ENCODE data around the gene GRIP1. TPM values are rescaled to one million over a fixed set of nuclear protein-coding genes. Genes with fewer than 3 reads are reported as not detected.
A peak's percentile ranks its signal among the peaks of the same experiment; 100 is the strongest.

Gene GRIP1
- total RNA-seq, 1 donor from 2014 or later: 20.5 TPM

DNA sequence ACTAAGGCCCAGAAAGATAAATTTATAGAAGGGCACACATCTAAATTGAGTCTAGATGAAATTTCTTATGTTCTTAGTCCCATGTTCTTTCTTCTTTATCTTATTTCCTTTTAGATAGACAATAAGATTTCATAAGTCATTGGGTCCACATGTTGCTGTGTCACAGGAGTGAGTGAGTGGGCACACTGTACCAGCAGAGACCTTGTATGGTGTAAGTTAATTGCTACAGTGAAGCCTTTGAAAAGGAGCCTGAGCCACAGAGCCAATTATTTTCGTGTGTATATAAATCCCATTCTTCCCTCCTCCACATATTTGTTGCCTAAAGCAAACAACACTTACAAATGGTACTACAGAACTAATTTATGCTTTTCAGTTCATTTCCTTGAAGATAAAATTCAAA is 79.1 kb downstream of the GRIP1 start:
- DNase-seq (ENCODE audit: low spot score): no peak

DNA sequence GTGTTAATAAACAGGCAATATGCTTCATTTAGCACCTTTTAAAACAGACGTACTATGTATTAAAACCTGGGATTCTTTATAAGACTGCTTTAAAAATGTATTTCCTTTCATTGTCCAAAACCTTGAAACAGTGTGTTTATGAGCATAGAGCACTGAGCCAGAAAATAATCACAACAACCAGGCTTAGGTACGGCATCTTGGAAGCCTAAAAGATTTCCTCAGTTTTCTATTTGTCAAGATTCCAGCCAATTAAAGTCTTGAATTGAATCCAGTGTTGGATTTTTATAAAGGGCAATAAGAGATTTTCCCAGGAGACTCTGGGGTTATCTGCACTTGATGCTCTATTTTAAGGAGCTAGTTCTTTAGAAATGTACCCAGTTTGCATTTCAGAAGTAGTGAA is 80.3 kb downstream of the GRIP1 start:
- DNase-seq (ENCODE audit: low spot score): no peak

DNA sequence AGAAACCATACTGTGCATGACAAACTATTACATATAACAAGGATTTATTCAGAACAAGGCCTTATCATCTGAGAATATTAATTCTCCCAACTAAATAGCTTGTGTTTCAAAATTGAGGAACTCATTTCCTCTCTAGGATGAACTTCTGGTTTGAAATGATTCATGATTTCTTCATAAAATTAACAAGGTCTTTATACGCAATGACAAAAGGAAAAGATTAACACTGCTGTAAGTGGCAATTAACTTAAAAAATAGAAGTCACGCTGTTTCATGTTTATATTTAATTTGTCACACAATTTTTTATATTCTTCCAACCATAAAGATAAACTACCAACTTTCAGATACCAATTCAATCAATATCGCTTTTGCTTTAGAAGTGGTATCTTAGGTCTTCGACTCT is 80.8 kb downstream of the GRIP1 start:
- DNase-seq (ENCODE audit: low spot score): no peak

DNA sequence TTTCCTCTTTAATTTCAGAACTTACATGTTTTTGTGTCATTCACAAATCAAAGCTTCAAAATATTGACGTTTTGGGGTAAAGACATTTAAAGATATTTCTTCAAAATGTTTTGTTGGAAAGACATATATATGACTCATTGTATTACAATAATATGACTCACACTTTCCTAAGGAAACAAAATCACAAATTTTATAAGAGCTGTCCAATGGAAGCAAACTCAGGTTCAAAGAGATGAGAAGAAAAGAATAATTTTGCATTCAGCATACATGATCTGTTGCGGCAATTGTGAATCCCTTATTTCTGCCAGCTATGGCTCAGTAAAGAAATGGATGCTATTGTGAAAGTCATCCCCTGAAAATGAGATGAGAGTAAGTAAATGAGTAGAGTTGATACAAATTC is 82.7 kb downstream of the GRIP1 start:
- DNase-seq (ENCODE audit: low spot score): no peak

DNA sequence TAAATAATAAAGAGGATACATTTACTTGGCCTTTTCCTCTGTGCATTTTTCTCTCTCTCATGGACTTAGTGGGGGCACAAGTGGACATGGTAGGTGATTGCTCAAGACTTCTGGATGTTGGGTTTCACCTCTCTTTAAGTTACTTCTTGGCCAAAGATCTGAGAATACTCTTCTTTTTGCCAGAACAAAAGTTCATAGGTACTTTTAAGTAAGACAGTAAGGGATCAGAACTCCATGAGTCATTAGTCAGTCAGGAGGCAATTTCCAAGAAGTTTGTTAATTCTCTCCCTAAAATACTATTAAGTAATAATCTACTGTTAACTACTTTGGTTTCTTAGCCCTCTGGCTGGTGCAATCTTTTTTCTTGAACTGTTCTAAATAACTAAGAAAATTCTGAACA is 84.2 kb downstream of the GRIP1 start:
- DNase-seq (ENCODE audit: low spot score): no peak

DNA sequence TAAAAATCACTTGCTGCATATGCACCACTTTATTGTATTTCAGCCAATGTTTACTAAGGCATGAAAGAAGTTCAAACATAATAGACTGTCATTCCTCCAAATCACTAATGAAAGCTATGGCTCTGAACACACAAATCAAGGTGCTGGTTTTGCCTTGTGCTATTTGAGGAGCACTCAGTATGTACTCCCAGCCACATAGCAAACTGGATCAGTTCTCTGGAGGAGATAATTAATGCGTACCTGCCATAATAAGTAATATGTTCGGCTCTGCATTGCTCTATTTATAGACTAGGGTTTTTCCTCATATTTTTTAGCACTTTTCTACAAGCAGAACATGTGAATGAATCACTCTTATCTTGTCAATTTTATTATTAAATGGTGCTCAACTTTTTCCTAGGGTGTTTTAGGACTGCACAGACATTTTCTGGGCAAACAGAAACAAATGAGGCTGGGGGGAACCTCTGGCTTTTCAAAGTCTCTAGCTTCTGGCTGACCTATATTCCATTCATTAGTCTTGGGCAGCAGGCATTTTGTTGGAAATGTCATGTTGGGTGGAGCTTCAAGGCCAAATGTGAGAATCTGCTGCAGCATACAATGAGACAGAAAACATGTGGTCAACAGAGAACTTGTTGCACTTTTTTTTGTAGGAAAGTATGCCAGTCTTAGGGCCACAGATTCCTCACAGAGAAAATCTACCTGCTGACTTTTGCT is 88.4 kb downstream of the GRIP1 start:
- no peak for DNase-seq (ENCODE audit: low spot score)

DNA sequence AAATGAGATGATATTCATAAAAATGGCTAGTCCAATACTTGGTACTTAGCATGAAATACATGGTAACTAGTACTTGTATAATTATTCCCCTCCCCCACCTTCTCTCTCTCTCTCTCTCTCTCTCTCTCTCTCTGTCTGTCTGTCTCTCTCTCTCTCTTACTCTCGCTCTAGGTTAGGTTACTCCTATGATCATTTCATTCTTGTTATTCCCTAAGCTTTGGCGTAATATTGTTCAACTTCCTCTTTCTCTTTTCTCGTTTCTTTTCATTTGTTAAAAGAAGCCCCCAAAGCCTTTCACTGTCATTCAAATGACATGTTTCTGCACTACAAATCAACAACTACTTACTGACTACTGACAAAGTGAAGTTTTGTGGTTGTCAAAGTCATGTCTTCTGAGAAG is 89.8 kb downstream of the GRIP1 start:
- DNase-seq (ENCODE audit: low spot score): no peak

DNA sequence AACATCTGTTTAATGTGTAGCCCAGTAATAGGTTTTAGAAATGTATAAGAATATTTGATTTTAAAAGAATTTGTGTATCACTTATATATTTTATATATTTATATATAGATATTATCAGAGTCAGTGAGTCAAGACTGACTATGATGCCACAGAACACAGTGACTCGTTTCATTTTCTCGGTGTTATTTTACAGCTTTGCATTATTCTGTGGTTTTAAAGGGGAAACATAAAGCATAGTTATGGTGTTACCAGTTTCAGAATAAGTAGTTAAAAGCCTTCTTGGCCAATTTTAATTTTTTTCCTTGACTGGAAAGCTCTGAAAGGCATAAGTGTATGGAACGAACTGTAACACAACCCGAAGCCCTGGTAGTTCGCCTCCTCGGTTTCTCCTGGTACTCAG is 91.0 kb downstream of the GRIP1 start:
- DNase-seq (ENCODE audit: low spot score): no peak

DNA sequence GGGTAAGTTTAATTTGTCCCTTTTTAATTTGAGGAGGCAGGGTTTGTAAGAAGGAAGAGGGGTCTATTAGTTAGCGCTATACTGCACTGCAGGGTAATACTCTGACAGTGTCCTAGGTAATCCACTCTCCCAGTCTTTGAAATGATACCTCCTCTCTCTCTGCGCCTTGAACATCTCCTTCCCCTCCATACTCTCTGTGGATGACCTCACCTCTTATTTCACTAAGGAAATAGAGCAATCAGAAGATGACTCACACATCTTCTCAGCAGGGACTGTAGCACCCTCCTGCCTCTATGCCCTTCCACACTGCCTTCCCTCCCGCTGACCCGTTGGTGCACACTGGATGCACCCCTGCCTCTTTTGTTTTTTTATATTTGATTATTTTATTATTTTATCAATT is 94.2 kb downstream of the GRIP1 start:
- no peak for DNase-seq (ENCODE audit: low spot score)

DNA sequence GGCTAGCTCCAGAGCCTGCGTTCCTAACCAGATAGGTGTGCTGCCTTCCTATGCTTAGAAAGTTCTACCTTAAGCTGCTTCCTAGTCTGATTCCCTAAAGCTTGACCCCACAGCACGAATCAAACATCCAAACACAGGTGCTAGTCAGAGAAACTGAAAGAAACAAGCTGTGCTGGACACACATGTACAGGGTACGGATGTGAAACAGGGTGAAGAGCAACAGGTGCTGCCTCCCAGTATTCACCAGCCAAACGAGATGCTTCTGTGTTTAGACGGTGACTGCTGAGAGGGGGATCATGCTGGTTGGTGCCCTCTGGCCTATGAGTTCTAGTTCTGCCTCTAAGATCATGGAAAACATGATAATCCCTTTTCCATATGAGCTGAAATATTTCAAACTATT is 105.3 kb downstream of the GRIP1 start:
- DNase-seq (ENCODE audit: low spot score): no peak

DNA sequence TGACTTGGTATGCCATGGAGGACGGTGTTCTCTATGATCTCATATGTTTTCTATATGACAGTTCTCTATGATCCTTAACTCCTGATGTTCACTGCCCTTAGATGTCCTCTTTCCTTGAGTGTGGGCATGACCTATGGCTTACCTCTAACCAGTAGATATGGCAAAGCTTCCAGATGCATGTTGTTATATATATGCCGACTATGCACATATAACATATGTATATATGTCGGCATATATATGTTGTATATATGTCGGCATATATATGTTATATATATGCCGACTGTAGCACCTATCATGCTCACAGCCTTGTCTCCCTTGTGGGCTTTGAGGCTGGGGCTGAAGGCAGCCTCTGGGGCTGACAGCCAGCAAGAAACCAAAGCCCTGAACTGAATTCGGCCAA is 106.0 kb downstream of the GRIP1 start:
- DNase-seq (ENCODE audit: low spot score): no peak

DNA sequence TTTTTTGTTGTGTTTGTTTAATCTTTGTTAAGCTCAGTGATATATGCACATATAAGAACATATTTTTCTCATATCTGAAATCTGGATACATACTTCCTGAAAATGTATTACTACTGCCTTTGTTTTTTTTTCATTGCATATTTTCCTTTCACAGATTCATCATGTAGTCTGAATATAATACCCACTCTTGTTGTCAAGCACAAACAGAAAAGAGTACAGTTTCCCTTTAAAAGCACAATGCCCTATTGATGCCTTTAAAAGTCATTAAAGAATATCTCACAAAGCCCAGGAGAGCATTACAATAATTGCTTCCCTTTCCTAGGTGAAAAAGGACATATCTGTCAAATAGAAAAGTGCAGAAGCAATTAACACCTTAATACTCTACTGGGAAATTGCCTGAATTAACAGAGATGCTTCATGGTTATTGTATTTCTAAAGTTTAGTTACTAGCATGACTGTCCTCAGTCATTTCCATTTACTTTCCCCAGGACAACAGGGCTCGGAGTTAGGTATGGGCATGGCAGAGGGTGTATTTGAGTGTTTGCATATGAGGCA is 107.4 kb downstream of the GRIP1 start:
- DNase-seq (ENCODE audit: low spot score): no peak

DNA sequence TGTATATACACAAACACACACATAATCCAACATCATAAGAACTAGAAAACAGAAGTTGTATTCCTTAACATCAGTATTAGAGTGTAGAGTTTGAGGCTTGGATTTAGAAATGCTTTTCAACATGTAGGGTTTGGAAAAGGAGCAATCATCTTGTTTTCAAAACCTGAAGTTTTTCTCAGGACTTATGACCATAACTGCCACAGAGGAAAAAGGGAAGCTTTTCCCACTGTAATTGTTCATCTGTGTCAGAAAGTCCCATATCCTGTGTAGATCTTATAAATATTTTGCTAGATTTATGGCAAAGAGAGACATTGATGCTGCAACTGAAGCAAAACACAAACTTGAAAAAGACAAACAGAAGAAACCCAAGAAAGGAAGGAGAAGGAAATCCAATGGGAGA is 115.7 kb downstream of the GRIP1 start:
- DNase-seq (ENCODE audit: low spot score): no peak

DNA sequence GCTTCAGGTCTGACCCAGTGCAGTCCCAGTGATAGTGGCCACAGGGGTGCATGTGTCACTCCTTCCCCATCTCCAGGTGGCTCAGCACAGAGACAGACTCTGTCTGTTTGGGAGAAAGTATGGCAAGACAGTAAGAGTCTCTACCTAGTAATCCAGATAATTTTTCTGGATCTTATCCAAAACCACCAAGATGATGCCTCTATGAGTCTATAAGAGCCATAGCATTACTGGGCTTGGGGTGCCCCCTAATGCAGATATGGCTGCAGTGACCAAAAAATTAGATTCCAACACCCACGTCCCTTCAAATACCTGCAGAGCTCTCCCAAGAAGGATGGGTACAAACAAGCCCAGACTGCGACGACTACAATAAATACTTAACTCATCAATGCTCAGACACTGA is 123.8 kb downstream of the GRIP1 start:
- no peak for DNase-seq (ENCODE audit: low spot score)

DNA sequence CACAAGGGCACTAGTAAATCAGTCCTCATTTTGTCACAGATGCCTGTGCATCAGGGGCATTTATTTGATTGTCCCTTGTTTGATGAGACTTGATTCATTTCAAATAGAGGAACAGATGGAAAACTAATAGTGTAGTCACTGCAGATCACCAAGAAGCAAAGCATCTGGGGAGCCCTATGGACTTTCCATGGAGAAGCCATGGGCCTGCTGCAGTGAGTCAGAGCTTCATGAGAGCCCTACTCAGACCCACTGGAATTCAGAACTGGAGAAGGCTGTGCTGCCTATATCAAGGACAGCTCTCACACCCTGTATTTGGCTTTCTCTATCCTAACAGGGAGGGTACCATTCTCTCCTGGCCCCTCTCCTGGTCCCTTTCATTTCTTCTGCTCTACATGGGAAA is 126.2 kb downstream of the GRIP1 start:
- DNase-seq (ENCODE audit: low spot score): no peak

DNA sequence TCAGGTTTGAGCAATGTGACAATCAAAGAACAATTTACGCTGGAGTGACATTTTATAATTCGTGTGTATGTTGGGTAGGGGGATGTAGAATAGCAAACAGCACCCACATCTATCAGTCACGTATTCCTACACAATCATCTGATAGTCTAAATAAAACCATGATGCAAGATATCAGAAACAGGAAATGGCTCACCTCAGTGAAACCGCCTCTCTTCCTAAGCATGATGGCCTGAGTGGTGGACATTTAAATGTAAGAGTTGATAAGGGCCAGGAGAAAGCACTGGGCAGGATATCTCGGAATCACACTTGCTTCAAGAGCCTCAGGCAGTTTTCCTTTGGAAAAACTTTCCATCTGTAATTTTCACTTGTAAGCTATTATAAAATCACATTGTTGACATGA is 128.2 kb downstream of the GRIP1 start:
- no peak for DNase-seq (ENCODE audit: low spot score)

DNA sequence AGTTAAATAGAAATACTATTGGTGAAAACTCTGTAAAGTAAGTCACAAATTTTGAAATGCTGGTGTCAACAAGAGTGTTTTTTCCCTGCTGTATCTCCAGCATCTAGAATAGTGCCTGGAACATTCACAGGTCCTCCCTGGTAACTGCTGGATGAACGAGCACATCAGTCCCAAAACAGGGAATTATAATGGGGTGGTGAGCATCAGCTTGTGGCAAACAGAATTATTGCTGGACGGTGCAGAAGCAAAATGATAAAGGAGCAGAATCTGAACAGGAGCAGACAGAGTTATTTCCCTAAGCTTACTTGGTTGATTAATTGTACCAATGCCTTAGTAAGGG is 129.9 kb downstream of the GRIP1 start:
- no peak for DNase-seq (ENCODE audit: low spot score)

DNA sequence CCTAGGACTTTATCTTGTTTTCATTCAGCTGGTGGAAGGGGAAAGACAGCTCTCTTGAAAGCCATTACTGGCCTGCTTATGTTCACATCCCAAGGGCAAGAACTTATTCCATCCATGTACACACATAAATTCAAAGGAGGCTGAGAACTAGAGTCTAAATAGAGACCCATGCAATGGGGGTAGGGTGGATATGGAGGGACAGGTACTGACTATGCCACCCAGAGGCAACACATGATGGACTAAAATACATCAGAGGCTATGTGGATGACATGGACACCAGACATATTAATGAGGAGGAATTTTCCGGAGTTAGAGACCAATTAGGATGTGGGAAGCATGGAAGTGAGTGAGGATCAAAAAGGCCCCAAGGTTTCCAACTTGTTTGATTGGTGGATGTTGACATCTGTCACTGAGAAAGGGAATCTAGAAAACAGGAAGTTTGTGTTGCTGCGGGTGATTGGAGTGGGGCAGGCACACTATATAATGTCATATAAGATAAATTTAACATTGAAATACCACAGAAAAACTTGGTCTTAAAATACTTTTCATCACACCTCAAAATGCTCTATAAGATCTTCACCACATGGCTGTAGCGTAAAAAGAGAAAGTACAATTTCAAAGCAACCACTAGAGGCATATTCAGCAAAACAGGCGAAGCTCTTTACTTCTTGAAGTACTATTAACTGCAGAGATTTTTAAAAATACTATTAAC is 130.4 kb downstream of the GRIP1 start:
- peak; percentile 34 for DNase-seq (ENCODE audit: low spot score)

DNA sequence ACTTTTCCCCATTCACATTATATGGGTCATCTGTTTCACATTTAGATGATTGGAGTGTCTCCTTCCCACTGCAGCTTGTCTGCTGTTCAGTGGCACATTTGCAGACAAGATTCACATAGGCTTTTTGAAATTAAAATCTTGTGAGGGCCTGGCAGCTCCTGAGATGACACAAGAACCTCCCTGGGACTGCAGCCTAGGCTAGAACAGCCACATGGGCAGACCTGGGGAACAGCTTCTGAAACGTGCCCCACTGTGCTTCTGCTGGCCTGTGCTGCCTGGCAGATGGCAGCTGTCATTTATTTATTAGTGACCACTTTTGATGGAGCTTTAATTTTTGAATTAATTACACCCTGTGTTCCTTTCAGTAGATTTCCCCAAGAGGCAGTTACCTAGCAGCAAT is 137.4 kb downstream of the GRIP1 start:
- DNase-seq (ENCODE audit: low spot score): no peak

DNA sequence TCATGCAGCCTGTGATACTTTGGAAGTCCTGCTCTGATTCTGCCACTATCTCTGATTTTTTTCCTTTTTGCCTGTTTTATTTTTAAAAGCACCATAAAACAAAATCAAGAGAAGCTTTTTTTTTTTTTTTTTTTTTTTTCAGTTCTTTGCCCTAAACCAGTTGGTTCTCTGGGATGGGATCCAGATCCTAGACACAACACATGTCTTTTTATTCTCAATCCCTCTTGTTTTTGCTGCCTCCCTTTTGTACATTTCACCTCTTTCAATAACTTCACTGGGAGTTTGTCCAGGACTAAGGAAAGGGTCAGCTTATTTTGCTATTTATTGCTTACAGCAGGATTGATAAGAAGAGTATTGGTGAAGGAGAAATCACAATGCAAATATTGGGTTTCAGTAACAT is 139.4 kb downstream of the GRIP1 start:
- DNase-seq (ENCODE audit: low spot score): peak; percentile 46

DNA sequence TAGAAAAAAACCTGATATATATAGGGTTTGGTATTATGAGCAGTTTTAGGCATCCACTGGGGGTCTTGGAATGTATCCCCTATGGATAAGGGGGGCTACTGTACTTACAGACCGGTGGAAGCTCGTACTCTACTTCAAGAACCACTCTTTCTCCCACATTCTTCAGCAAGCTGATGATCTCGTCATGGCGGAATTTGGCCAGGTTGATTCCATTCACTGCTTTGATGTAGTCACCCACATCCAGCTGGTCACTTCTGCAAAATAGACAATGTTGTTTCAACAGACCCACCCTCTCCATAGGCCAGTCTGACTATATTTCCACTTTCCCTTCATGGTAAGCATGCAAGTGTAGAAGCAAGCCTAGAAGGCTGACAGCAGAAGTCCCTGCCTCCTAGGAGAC is 139.9 kb downstream of the GRIP1 start:
- no peak for DNase-seq (ENCODE audit: low spot score)

DNA sequence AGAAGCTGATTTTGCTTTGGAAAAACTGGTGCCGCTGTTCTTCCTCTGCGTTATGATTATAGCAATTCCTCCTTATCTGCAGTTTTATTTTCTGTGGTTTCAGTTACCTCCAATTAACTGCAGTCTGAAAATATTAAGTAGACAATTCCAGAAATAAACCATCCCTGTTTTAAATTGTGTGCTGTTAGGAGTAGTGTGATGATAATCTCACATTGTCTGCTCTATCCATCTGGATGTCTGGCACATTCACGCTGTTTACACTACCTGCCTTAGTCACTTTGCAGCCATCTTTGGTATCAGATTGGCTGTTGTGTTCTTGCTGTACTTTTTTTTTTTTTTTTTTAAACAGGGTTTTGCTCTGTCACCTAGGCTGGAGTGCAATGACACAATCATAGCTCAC is 141.0 kb downstream of the GRIP1 start:
- no peak for DNase-seq (ENCODE audit: low spot score)

DNA sequence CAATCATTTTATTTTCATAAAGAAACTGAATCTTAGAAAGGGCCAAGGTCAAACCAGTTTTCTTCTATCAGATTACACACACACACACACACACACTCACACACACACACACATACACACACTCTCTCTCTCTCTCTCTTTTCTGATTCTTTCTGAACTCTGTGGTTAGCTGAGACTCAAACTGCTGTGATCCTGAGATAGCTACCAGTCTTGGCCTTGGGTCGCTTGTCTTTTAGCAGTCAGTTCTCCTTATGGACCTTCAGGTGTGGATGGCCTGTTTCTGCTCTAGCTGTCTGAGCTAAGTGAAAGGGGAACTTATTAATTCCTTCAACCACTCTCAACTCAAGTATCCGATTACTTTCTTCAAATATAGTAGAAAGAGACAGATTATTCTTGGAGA is 145.1 kb downstream of the GRIP1 start:
- no peak for DNase-seq (ENCODE audit: low spot score)

DNA sequence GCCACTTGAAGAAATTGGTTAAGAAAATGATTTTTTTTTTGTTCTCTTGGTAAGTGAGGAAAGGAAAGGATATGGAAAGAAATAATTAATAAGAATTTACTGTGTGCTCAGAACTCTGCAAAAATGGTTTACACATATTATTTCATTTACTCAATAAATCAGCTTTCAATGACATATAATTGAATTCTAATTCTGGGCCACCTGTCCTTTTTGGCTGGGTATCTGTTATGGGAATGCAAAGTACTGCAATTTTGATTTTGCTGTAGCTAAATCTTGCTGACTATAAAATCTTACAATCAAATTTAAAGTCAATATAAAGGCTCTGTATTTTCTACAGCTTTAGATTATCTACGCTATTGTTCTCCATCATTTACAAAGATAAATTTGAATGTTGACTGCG is 147.1 kb downstream of the GRIP1 start:
- no peak for DNase-seq (ENCODE audit: low spot score)

Measured in umbilical cord (tissue), 2 donors.